DMS 273 (cell line): ENCODE data around the gene ROPN1L.

Experiments used
- DNase-seq: peaks from one replicate; lab custom pipeline; 2025; ENCODE audit not compliant: unreplicated experiment; lab: John Stamatoyannopoulos, UW

Gene ROPN1L

DNA sequence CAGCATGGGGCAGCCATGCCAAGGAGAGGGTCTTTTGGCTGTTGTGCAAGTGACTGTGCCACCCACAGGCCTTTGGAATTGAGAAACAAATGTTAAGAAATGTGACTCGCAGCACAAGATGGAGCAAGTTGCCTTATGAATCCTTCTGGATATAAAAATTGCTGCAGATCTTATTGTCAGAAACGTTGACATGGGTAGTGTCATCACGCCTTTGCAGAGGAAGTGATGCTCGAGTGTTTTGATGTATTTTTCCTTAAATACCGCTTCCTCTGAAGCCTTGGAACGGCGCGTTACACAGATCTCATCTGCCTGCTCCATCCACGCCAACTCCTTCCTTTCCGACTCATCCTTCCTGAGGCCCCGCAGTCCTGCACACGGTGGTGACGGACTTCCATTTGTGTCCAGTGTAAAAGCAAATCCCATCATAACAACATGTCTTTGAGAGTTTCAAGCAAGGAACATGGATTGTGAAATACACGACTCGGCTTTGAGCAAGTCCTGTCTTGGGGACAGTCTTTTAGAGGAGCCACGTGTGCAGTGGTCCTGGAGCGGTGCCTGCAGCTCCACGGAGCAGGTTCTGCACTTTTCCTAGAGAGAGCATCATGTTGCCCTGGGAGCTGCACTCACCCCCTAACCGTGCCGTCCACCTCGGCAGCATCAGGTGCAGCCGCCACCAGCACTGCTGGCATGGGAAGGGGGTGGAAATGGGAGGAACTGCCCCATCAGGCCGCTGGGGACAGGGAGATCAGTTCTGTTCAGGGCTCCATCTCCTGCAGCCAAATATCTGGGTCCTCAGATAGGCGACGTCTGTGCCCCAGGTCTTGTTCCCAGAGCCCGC is 15.1 kb downstream of the ROPN1L start:
- no peak for DNase-seq

DNA sequence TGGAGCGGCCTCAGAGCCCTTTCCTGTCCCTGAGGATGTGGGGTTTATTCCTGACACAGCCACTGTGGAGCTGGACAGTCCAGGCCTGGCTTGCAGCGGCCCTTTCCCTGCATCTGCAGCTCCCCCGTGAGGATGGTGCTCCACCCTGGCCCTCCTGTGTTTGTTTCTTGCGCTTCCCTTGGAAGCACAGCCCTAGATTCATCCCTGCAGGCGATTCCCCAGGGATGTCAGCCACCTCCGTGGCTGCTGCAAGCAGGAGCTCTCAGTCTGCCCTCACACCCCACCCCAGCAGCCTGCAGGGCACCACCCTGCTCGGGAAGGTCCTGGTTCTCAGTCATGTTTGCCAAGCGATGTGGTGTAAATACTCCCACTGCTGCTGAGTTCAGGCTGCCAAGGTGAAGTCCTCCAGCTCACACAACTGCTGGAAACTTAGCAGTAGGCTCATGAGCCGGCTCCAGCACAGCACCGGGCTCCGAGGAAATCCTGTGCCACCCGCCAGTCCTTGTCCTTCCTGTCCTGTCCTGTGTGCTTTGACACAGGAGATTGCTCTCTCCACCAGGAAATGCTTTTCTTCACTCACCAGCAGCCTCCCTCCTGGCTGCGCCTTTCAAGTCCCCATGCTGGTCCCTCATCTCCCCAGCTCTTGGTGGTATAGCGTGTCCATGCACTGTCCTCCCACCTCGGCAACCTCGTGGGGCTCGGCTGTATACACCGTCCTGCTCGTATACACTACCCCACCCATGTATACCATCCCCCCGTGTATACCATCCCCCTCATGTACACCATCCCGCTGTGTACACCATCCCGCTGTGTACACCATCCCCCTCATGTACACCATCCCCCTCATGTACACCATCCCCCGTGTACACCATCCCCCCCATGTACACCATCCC is 16.2 kb downstream of the ROPN1L start:
- DNase-seq = peak; percentile 52

DNA sequence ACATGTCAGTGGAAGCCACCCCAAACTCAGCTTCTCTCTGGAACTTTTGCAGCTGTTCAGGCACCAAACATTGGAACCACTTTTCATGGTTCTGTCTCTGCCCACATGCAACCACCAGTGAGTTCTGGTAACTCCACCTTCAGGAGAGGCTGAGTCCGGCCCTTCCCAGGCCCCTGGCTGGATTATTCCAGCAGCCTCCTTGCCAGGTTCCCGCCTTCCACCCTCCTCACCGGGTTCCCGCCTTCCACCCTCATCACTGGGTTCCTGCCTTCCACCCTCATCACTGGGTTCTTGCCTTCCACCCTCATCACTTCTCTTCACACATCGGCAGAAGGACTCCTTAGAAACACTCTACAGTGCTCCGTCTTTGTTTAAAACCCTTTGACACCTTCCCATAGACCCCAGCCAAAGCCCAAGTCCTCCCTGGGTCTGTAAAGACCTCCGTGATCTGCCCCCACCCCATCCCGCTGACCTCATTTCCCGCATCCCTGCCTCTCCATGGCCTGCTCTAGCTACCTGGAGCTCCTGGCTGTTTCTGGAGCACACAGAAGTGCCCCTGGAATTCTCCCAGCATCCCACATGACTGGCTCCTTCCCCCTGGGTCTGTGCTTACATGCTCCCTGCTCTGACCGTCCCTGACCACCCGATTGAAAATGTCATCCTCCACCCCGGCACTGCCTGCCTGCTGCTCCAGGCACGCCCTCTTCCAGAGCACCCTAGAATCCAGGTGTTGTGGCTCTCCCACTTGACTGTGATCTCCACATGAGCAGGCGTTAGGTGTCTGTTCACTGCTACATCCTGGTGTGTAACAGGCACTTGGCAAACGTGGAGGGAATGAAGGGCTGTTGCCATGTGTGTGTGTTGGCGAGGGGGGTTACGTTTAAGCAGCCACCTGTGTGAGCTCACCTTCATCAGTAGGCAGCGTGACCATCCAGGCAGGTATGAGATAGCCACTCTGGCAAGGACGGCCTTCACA is 17.7 kb downstream of the ROPN1L start:
- no peak for DNase-seq

DNA sequence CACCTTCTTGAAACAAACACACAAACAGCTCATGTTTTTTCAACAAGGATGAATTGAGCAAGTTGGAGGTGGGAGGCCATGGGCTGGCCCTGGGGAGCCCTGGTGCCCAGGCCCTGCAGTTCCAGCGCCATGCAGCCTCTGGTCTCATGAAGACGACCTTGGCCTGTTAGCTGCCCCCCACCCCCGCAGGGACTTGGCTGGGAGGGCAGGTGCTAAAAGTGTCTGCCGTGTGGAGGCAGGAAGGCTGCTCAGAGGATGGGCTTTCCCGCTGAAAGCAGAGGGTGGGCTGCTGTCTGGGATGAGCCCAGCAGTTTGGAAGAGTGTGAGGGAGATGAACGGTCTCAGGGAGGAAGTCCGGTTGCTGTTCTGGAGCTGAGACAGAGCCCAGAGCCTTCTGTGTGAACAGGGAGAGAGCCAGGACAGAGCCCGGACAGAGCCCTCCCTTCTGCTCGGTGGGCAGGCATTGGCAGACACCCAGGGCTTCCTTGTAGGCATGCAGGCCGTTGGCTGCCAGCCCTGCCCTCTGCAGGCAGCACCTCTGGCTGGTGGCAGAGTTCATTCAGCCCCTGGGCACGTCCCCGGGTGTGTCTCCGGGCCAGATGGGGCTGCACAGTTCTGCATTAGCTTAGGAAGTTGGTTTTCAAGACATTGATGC is 18.7 kb downstream of the ROPN1L start:
- DNase-seq = peak; percentile 91

DNA sequence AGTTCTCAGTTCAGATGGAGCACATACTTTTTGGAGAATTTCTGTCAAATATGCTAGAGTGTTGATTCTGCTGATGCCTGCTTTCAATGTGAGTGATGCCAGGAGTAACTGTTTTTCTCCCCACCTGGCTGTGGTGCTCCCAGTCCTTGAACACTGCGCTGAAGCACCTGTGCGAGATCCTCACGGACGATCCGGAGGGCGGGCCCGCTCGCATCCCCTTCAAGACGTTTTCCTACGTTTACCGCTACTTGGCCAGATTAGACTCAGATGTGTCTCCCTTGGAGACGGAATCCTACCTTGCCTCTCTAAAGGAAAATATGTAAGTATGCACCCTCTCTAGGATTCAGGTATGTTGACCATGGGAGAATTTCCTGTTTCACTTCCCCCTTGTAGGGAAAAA is 19.4 kb downstream of the ROPN1L start:
- DNase-seq = no peak

DNA sequence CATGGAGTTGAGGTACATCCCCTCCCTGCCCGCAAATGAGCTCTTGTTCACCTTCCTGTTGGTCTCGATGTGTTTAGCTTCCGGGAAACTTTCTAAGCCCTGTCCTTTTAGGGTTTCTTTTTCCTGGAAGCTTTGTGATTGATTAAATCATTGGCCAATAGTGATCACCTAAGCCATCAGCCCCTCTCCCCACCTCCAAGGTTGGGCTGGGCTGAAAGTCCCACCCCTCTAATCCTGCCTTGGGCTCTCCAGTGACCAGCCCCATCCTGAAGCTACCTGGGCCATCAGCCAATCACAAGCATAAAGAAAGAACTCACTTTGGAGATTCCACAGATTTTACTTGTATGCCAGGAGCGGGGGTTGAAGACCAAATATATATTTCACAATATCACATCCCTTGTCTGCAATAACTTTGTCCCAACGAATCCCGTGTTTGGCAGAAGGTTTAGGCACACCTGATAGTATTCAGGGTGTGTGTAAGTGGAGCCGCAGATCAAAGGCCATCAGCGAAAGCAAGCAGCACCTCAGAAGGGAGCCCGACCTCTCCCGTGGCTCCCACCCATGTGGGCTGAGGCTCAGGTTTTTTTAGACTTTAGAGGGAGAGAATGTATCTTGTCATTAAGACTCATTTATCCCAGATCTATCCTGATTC is 20.4 kb downstream of the ROPN1L start:
- DNase-seq = no peak

DNA sequence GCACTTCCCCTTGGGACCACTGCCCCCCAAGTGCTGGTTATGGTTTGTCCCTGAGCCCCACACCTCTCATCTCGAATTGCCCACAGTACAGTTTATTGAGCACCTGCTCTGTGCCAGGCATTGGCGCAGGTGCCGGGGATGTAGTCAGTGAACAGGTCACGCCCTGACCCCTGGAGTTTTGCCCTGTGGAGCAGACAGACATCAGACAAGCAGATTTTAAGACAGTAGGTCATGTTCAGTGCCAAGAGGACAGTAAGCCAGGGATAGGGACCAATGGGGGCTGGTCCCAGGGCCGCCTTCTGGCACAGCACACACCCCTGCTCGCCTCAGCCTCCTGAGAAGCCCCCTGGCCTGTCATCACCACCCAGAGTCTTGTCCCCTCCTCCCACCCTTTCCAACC is 21.9 kb downstream of the ROPN1L start:
- no peak for DNase-seq

DNA sequence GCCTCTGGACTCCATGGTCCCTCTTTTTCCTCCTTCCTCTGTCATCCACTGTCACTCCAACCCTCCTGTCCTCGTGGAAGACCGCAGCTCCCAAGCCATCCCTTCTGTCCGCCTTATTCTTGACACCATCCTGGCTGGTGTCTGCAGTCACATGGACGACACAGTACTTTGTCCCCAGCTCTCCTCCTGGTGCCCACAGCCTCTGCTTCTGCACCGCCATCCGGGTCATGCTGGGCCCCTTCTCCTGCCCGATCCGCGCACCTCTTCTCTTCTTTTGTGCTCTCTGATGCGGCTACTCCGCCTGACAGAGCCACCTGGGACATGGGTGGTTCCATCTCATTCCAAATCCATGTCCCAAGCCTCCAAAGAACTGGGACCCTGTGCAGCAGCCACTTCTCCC is 22.5 kb downstream of the ROPN1L start:
- DNase-seq = no peak

DNA sequence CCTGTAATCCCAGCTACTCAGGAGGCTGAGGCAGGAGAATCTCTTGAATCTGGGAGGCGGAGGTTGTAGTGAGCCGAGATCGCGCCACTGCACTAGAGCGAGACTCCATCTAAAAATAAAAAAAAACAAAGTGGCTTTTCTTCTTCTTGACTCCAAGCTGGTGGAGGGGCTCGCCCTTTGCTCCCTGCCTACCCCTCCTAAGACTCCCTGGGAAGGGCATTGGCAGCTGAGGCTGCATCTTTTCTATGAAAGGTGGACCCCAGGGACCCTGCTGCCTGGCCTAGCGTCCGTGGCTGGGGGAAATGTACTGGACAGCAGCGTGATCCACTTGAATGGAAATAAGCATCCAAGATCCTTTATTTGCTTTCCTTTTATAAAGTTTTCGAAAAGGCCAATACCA is 24.0 kb downstream of the ROPN1L start:
- no peak for DNase-seq

DNA sequence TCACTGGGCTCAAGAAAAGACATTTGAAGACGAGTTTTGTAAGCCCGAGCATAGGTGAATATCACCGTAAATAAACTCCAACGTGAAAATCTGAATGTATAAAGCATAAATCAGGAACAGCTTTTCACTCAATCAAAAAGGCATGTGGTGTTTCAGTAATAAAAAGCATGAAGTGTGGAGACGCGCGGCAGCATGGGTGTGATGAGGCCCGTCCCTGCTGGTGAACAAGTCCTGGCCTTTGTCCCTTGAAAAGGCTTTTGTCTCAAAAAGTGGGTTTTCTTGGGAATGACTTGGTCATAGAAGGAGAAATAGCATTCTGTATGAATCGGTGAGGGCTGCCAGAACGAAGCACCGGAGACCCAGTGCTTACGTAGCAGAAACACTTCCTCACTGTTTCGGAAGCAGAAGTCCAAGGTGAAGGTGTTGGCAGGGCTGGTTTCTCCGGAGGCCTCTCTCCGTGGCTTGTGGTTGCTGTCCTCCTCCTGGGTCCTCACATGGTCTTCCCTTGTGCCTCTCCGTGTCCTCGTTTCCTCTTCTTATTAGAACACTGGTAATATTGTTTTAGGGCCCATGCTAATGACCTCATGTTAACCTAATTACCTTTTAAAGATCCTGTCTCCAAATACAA is 24.9 kb downstream of the ROPN1L start:
- DNase-seq = no peak

DNA sequence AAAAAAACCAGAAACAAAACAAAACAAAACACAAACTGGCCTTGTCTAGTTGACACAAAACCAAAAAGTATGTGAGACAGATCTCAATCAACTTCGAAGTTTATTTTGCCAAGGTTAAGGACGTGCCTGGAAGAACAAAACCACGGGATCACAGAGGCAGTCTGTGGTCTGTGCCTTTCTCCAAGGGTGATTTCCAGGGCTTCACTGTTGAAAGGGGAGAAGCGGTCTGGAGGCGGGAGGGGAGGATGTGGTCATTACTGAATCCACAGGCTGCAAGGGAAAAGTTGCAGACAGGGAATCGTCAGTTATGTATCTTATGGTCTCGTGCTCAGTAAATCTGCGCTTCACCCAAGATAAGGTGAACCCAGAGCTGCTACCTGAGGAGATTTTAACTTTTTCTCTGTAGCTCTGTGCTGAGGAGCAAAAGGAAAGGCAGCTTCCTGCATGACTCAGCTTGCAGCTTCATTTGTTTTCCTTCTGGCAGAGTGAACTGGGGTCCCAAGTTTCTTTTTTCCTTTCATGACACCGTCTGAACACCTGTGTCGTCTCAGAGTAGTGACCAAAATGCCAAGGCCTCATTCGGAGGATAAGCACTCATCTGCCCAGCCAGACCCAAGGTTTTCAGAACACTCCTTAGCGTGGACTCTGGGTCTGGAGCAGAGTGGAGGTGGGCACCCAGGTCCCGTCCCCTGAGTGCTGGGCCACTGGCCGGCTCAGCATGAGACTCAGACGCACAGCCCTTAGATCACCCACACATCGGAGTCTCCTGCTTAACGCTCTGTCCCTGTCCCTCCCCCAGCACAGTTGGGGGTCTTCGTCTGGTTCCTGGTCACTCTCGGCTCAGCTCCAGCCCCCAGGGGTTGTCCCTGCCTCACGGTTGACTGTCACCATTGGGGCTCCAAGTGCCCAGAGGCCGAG is 25.9 kb downstream of the ROPN1L start:
- peak; percentile 28 for DNase-seq

DNA sequence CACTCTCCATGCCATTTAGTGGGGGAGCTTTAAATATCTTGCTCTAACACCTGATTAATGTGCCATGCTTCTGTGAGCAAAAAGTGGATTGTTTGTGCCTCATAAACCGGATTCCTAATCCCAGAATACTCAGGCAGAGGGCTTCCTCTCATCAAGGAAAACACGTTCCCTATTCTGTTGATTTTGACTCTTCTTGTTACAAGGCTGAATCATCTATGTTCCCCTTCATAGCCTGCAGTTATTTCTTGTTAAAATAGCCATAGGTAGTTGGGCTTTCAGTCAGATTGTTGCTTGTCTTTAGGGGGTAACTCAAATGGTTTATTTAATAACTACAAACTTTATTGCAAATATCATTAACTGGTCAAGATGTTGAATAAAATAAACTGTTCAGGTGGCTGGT is 26.6 kb downstream of the ROPN1L start:
- no peak for DNase-seq

DNA sequence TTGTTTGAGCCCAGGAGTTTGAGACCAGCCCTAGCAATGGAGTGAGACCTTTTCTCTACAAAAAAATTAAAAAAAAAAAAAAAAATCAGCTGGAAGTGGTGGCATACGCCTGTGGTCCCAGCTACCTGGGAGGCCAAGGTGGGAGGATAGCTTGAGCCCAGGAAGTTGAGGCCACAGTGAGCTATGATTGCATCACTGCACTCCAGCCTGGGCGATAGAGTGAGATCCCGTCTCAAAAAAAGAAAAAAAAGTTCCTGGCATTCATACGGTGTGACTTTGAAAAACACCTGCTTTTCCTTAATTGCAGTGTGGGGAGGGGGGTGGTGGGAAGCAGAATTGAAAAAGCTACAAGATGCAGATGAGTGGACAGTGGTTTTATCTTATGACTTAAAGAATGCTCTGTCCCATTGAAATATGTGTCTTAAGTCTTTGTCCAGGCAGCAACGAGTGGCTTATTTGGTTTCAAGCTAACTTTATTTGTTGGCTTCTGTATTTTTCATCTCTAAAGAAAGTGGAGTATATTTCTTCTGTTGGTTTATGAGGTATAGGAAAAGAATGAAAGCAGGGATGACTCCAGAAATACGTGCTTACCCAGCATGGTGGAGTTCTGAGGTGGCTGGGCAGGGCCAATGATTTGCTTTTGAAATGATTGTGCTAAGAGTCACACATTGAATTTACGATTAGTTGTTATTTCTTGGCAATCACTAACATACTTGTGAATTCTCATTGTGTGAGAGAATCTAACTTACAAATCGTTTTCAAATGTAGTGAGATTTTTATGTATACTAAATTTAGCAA is 27.8 kb downstream of the ROPN1L start:
- DNase-seq = no peak

DNA sequence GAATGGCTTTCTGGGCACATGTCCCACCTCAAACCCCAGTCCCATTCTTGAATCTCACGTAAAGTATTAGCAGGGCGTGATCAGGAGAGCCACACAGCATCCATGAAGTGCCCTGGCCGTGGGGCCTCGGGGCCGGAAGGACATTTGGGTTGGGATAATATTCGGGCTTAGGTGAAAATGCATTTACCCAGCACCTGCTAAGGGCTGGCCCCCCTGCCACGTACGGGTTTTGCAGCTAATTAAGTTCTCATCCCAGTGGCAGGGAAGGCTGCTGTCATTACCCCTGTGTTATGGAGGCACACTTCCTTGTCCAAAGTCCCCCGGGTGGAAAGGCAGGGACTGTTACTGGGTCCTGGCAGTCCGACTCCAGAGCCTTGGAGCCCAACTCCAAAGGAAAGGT is 29.0 kb downstream of the ROPN1L start:
- no peak for DNase-seq

DNA sequence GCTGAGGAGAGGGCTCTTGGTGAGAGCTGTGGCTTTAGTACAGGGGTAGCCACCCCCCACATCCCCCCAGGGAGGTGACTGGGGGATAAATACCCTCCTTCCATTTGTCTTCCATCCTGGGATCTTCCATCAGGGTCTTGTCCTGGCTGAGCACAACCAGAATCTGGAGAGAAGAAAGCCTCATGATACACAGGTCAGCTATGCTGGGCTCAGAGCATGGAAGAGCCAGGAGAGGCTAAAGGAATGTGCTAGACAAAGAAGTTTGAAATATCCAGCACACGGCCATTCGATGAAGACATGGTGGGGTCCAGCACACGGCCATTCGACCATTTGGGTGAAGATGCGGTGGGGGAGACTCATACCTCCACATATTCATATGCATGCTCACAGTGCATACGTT is 30.0 kb downstream of the ROPN1L start:
- no peak for DNase-seq

DNA sequence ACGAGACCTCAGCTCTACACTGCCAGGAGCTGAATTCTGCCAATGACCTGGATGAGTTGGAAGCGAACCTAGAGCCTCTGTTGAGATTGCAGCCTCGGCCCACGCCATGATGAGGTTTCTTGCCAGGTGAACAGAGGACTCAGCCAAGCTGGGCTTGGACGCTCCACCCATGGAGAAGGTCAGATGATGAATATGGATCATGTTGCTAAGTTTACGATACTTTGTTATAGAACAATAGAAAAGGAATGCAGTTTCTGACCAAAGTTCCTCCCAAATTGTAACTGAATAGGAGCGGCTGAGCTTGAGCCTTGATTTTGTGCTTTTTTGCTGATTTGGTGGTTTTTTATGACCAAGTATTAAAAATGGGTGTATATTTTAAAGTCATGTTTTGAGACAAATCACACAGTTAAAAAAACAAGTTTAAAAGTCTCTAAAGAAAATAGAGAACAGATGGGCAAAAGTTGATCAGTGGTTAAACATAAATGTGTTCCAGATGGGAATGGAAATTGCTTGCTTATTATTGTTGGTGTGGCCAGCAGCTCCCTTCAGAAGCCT is 32.9 kb downstream of the ROPN1L start:
- DNase-seq = peak; percentile 72

DNA sequence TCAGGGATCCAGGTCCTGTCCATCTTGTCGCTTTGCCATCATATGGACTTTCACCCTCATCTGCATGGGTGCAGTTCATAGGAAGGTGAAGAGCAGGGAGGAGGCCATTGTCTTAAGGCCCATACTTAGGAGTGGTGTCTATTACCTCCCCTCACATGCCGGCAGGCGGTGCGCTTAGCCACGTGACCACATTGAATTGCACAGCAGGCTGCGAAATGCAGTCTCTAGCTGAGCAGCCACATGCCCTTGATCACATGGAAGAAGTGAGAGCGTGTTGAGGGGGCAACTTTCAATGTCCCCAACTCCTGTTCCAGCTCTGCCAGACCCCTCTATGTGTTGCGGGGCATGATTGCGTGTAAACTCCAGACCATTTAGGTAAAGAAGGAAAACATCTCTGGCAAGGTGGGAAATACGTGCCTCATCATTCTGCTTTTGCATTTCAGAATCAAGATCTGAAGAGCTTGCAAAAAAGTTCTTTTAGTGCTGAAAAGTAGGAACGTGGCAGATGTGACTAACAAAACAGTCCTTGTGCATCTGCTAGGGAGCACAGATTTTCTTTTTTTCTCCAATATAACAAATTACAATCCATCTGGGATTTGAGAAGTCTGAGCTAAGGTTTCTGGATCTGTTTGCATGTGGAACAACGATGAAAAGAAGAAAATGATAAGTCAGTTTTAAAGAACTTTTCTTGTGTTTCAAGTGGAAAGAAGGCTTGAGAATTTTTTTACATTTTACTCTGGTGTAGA is 34.4 kb downstream of the ROPN1L start:
- DNase-seq = peak; percentile 87
